ENCODE results near the gene FSTL4. TPM values are rescaled to one million over a fixed set of nuclear protein-coding genes. Genes with fewer than 3 reads are reported as not detected.

The FSTL4 gene
- total RNA-seq, 2 experiments from 2014 or later, result not detected

DNA sequence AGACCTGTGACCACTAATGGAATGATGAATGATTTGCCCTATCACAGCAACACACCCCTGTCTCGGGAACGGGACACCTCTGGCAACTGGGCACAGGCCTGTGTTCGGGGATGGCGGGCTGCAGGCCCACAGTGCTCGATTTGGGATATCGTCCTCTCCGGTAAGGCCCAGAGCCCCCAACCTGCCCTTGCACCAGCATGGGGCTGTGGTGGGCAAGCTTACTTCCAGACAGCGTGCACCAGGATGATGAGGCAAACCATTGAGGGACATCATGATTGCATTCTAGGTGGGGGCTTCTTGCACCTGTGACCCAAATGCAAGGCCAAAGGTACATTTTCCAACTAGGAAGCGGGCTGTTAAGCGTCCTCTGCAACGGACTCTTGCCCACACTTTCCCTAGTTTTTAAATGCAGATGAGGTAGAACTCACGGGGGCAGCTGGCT, 275.4 kb downstream of the FSTL4 start:
- TF ChIP-seq, protein P1, sequence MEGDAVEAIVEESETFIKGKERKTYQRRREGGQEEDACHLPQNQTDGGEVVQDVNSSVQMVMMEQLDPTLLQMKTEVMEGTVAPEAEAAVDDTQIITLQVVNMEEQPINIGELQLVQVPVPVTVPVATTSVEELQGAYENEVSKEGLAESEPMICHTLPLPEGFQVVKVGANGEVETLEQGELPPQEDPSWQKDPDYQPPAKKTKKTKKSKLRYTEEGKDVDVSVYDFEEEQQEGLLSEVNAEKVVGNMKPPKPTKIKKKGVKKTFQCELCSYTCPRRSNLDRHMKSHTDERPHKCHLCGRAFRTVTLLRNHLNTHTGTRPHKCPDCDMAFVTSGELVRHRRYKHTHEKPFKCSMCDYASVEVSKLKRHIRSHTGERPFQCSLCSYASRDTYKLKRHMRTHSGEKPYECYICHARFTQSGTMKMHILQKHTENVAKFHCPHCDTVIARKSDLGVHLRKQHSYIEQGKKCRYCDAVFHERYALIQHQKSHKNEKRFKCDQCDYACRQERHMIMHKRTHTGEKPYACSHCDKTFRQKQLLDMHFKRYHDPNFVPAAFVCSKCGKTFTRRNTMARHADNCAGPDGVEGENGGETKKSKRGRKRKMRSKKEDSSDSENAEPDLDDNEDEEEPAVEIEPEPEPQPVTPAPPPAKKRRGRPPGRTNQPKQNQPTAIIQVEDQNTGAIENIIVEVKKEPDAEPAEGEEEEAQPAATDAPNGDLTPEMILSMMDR (conservative IDR thresholded peaks at IDR 0.05; ENCODE audit: low read length), result no peak
- no peak for TF ChIP-seq EZH2phosphoT487 (IDR thresholded peaks at IDR 0.05; ENCODE audit: borderline replicate concordance, low read depth, low read length)
- Histone ChIP-seq H3K36me3 (ENCODE audit: insufficient read depth, low read length) (no peaks in the 10 kb centered on the region), H3K9me3 (ENCODE audit: low read length) (no peaks in the 10 kb centered on the region), H3K4me1 (ENCODE audit: insufficient read depth, low read length, poor library complexity, severe bottlenecking) (no peaks in the 10 kb centered on the region), H3K79me2 (ENCODE audit: insufficient read depth, low read depth, low read length) (no peaks in the 10 kb centered on the region), H3K27ac (ENCODE audit: low read depth, low read length, poor library complexity, severe bottlenecking) (no peak overlapping the region), H4K20me1 (ENCODE audit: insufficient read depth, low read length) (no peaks in the 10 kb centered on the region), H2AFZ (ENCODE audit: low read length) (no peak overlapping the region), H3K4me2 (ENCODE audit: low read length) (no peak overlapping the region), H3K9me2 (ENCODE audit: insufficient read depth, low read length) (no peaks in the 10 kb centered on the region), H3K4me3 (ENCODE audit: low read depth, low read length, poor library complexity, severe bottlenecking) (no peak overlapping the region)
- DNase-seq (ENCODE audit: low spot score), result no peak
- BruUV-seq (replicated peaks), result no TSS peak
- intact Hi-C loops (cut with micrococcal nuclease; ENCODE audit: unreplicated experiment), result no loop called here
- ChIA-PET POLR2A (no interaction called here), CTCF (ENCODE audit: unreplicated experiment) (no interaction called here)

DNA sequence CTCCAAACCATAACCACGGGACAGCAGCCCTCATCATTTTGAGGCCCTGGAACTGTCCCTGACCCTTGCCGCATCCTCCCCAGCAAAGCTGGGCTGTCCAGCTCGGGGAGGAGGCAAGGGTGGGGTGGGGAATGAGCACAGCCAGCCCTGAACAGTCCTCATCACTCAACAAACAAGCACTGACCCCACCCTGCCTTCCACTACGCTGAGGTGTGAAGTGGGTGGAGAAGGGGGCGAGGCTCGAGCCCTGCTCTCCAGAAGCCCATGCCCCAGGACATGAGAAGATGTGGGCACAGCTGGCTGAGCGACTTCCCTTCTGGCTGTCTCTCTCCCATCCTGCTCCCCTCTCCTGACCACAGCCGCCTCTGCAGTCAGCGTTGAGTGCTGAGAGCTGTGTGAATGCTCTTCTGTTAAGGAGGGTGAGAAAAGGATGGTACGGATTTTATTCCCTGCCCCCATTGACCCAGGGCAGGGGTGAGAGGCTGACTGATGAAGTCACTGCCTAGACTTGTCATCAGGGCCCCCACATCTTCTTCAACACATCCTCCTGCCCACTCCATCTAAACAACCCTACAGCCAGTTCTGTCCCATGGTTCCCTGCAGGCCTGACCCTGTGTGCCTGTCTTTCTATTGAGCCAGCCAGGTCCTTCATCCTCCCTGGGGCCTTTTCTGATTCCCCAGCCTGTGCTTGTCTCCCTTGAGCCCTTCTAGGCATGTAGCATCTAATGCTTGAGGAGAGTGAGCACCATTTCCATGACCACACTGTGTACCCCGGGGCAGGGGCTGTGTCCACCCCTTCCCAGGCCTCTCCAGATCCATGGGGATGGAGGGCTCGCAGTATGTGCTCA, 276.0 kb downstream of the FSTL4 start:
- TF ChIP-seq, protein P1 (conservative IDR thresholded peaks at IDR 0.05; ENCODE audit: low read length), result no peak
- Histone ChIP-seq H3K9me2 (ENCODE audit: insufficient read depth, low read length) (no peaks in the 10 kb centered on the region), H2AFZ (ENCODE audit: low read length) (no peak overlapping the region), H4K20me1 (ENCODE audit: insufficient read depth, low read length) (no peaks in the 10 kb centered on the region), H3K4me1 (ENCODE audit: insufficient read depth, low read length, poor library complexity, severe bottlenecking) (no peaks in the 10 kb centered on the region), H3K79me2 (ENCODE audit: insufficient read depth, low read depth, low read length) (no peaks in the 10 kb centered on the region), H3K9me3 (ENCODE audit: low read length) (no peaks in the 10 kb centered on the region), H3K4me2 (ENCODE audit: low read length) (no peak overlapping the region), H3K36me3 (ENCODE audit: insufficient read depth, low read length) (no peaks in the 10 kb centered on the region), H3K27ac (ENCODE audit: low read depth, low read length, poor library complexity, severe bottlenecking) (no peak overlapping the region), H3K4me3 (ENCODE audit: low read depth, low read length, poor library complexity, severe bottlenecking) (no peak overlapping the region)
- ChIA-PET CTCF (ENCODE audit: unreplicated experiment) (no interaction called here), POLR2A (no interaction called here)
- no peak for DNase-seq (ENCODE audit: low spot score)
- no TSS peak for BruUV-seq (replicated peaks)
- intact Hi-C loops (cut with micrococcal nuclease; ENCODE audit: unreplicated experiment), result no loop called here
